Measurements from ENCODE around the gene PCNX4. TPM values are rescaled to one million over a fixed set of nuclear protein-coding genes. Genes with fewer than 3 reads are reported as not detected.

PCNX4 gene
- total RNA-seq, 1 donor from 2014 or later: 80.6 TPM

DNA sequence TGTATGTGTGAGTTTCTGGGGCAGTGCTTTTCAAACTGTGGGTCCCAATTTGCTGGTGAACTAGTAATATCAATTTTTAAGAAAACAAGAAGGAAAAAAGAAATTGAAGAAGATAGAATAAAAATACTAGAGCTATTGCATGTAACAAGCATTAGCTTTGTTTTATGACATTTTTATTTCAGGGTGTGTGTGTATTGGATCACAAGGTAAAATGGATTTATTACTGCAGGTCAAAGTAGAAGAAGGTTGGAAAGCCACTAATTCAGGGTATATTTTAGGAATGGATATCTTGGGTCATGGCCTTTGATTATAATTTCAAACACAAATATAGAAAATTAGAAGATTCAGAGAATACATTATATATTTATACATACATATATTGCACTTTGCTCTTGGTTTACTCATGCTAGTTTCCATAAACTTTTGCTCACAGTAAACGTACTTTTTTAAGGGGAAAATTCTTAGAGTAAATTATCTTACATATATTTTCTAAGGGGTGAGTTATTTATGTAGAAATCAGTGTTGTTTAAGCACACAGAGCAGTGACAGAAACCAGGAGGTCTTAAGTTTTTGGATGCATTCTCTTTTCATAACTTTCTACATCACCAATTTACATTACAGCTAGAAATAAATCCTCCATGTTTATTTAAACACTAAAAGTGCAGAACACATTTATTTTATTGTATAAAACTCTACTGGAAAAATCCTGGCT lies 122.8 kb downstream of the PCNX4 start:
- no peak overlapping the region for H3K27ac Mint-ChIP-seq (ENCODE audit: unreplicated experiment)
- H3K4me3 Mint-ChIP-seq (ENCODE audit: unreplicated experiment): no peak overlapping the region
- H3K9me3 Mint-ChIP-seq (ENCODE audit: unreplicated experiment): peaks cover 2% of the 10 kb centered on the region
- no peaks in the 10 kb centered on the region for H3K36me3 Mint-ChIP-seq (ENCODE audit: unreplicated experiment)
- H3K4me1 Mint-ChIP-seq (ENCODE audit: low read depth, unreplicated experiment): no peaks in the 10 kb centered on the region
- TF ChIP-seq, protein P1, sequence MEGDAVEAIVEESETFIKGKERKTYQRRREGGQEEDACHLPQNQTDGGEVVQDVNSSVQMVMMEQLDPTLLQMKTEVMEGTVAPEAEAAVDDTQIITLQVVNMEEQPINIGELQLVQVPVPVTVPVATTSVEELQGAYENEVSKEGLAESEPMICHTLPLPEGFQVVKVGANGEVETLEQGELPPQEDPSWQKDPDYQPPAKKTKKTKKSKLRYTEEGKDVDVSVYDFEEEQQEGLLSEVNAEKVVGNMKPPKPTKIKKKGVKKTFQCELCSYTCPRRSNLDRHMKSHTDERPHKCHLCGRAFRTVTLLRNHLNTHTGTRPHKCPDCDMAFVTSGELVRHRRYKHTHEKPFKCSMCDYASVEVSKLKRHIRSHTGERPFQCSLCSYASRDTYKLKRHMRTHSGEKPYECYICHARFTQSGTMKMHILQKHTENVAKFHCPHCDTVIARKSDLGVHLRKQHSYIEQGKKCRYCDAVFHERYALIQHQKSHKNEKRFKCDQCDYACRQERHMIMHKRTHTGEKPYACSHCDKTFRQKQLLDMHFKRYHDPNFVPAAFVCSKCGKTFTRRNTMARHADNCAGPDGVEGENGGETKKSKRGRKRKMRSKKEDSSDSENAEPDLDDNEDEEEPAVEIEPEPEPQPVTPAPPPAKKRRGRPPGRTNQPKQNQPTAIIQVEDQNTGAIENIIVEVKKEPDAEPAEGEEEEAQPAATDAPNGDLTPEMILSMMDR (IDR thresholded peaks at IDR 0.05; ENCODE audit: partially characterized antibody, unreplicated experiment): no peak
- DNase-seq: no peak
- H3K27me3 Mint-ChIP-seq (ENCODE audit: unreplicated experiment): no peaks in the 10 kb centered on the region

- no peak overlapping the region for H3K4me3 Mint-ChIP-seq (ENCODE audit: unreplicated experiment)
- DNase-seq: no peak
- H3K36me3 Mint-ChIP-seq (ENCODE audit: unreplicated experiment): no peaks in the 10 kb centered on the region
- TF ChIP-seq, protein P1 (IDR thresholded peaks at IDR 0.05; ENCODE audit: partially characterized antibody, unreplicated experiment): no peak
- no peaks in the 10 kb centered on the region for H3K27me3 Mint-ChIP-seq (ENCODE audit: unreplicated experiment)
- no peaks in the 10 kb centered on the region for H3K4me1 Mint-ChIP-seq (ENCODE audit: low read depth, unreplicated experiment)
- peaks cover 2% of the 10 kb centered on the region for H3K9me3 Mint-ChIP-seq (ENCODE audit: unreplicated experiment)
- no peak overlapping the region for H3K27ac Mint-ChIP-seq (ENCODE audit: unreplicated experiment)
Measured at GRCh38 chr14:60215127-60215444, 123.4 kb downstream of the PCNX4 start.

DNA sequence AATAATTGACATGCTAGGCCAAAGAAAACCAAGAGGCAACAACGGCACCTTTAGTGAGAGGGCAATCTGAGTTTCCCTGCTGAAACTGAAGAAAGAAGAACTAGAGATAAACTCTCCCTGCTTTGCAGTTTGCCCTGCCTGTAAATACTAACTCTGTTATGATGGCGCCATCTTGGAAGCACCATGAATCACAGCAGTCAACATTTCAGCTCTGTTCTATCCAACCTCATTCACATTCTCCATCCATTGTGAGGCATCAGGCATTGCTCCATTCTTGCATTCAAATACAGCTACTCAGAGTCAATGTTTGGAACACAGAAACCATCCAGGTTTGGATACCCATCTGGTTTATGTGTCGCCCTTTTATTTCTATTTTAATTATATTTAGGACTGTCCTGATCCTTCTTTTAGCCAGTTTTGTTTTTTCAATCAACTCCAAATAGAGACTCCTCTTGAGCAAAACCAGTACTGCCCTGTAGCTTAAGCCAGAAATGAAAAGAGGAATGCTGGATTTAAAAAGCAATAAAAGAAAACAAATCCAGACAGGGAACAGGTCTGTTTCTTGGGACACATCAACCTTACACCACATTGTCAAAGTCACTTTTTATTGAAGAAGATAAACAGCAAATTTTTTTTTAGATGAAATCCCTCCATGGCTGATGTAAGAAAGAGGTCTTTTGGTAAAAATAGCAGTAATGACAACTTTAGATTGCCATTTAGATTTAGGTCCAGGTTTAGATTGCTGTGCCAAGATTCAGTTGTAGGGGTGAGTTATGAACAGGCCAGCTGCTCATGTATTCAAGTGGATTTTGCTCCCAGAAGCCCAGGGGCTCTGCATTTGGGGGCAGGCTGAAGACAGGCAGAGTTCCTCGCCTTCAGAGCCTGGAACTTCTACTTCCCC lies 124.0 kb downstream of the PCNX4 start:
- Mint-ChIP-seq H3K27me3 (ENCODE audit: unreplicated experiment) (peaks cover under 1% of the 10 kb centered on the region), H3K9me3 (ENCODE audit: unreplicated experiment) (peaks cover 2% of the 10 kb centered on the region), H3K27ac (ENCODE audit: unreplicated experiment) (no peak overlapping the region), H3K4me1 (ENCODE audit: low read depth, unreplicated experiment) (peaks cover 6% of the 10 kb centered on the region), H3K36me3 (ENCODE audit: unreplicated experiment) (no peaks in the 10 kb centered on the region), H3K4me3 (ENCODE audit: unreplicated experiment) (no peak overlapping the region)
- DNase-seq: no peak
- TF ChIP-seq, protein P1 (IDR thresholded peaks at IDR 0.05; ENCODE audit: partially characterized antibody, unreplicated experiment): no peak

- H3K27ac Mint-ChIP-seq (ENCODE audit: unreplicated experiment): no peak overlapping the region
- H3K27me3 Mint-ChIP-seq (ENCODE audit: unreplicated experiment): peaks cover 2% of the 10 kb centered on the region
- TF ChIP-seq, protein P1 (IDR thresholded peaks at IDR 0.05; ENCODE audit: partially characterized antibody, unreplicated experiment): no peak
- no peak overlapping the region for H3K4me3 Mint-ChIP-seq (ENCODE audit: unreplicated experiment)
- peaks cover 13% of the 10 kb centered on the region for H3K4me1 Mint-ChIP-seq (ENCODE audit: low read depth, unreplicated experiment)
- no peaks in the 10 kb centered on the region for H3K36me3 Mint-ChIP-seq (ENCODE audit: unreplicated experiment)
- no peak for DNase-seq
- H3K9me3 Mint-ChIP-seq (ENCODE audit: unreplicated experiment): peaks cover 2% of the 10 kb centered on the region
Measured at GRCh38 chr14:60217713-60218112, 126.0 kb downstream of the PCNX4 start.

Other genes starting within 250 kb of the PCNX4 start
- gene RTN1, start 221.1 kb upstream of the PCNX4 start, total RNA-seq (ENCODE audit: unreplicated experiment): 518 TPM
- gene LRRC9, start 171.8 kb upstream of the PCNX4 start, total RNA-seq (ENCODE audit: unreplicated experiment): 1.3 TPM
- gene DHRS7, start 73.5 kb downstream of the PCNX4 start, total RNA-seq (ENCODE audit: unreplicated experiment): 74.8 TPM
- gene PPM1A, start 157.3 kb downstream of the PCNX4 start, total RNA-seq (ENCODE audit: unreplicated experiment): 62.2 TPM

Data from glutamatergic neuron (in vitro differentiated cells).